Measurements from ENCODE around the gene CUBN.

GRCh38 chr10:16819026-16819425 lies 310.6 kb downstream of the CUBN start:
- TF ChIP-seq EZH2phosphoT487 (IDR thresholded peaks at IDR 0.05; ENCODE audit: insufficient read depth, low read depth) = no peak
- TF ChIP-seq EZH2 (IDR thresholded peaks at IDR 0.05; ENCODE audit: insufficient read depth, poor library complexity, severe bottlenecking) = no peak
